ENCODE data around the gene C2CD2.

Gene C2CD2

GRCh38 chr21:41901099-41901498 lies 52.7 kb downstream of the C2CD2 start:
- peaks cover 30% of the 10 kb centered on the region for H3K79me2 ChIP-seq (ENCODE audit: insufficient read depth, low read length)
- no peak overlapping the region for H3K4me3 ChIP-seq (ENCODE audit: low read length, poor library complexity, severe bottlenecking)
- no peaks in the 10 kb centered on the region for H3K36me3 ChIP-seq (ENCODE audit: insufficient read depth, low read length)
- peaks cover 16% of the 10 kb centered on the region for H3F3A ChIP-seq (ENCODE audit: low read depth)
- TF ChIP-seq CTCF (conservative IDR thresholded peaks at IDR 0.05; ENCODE audit: low read length) (no peak), EZH2phosphoT487 (IDR thresholded peaks at IDR 0.05; ENCODE audit: borderline replicate concordance) (no peak)
- H3K9me2 ChIP-seq (replicated peaks; ENCODE audit: low read depth, low read length) = no peaks in the 10 kb centered on the region
- no peaks in the 10 kb centered on the region for H3K9me3 ChIP-seq (ENCODE audit: insufficient read depth, low read depth, low read length)
- H4K20me1 ChIP-seq (ENCODE audit: insufficient read depth, low read length, poor library complexity, severe bottlenecking) = no peaks in the 10 kb centered on the region
- H3K4me1 ChIP-seq (ENCODE audit: insufficient read depth, low read length, poor library complexity, severe bottlenecking) = peaks cover 81% of the 10 kb centered on the region
- peak overlapping the region; percentile 14 for H3K9ac ChIP-seq (ENCODE audit: low read depth, low read length, poor library complexity, severe bottlenecking)
- no peak overlapping the region for H2AFZ ChIP-seq (ENCODE audit: low read length)
- H3K4me2 ChIP-seq (ENCODE audit: low read depth, low read length, poor library complexity, severe bottlenecking) = no peak overlapping the region
- no peaks in the 10 kb centered on the region for H3K27me3 ChIP-seq (ENCODE audit: insufficient read depth, low read length, poor library complexity, severe bottlenecking)

- Histone ChIP-seq H3K4me3 (ENCODE audit: low read length, poor library complexity, severe bottlenecking) (no peak overlapping the region), H2AFZ (ENCODE audit: low read length) (no peak overlapping the region), H3K27me3 (ENCODE audit: insufficient read depth, low read length, poor library complexity, severe bottlenecking) (no peaks in the 10 kb centered on the region), H3K9me3 (ENCODE audit: insufficient read depth, low read depth, low read length) (no peaks in the 10 kb centered on the region), H3K9me2 (replicated peaks; ENCODE audit: low read depth, low read length) (no peaks in the 10 kb centered on the region), H3K4me1 (ENCODE audit: insufficient read depth, low read length, poor library complexity, severe bottlenecking) (peaks cover 87% of the 10 kb centered on the region), H3K9ac (ENCODE audit: low read depth, low read length, poor library complexity, severe bottlenecking) (peak overlapping the region; percentile 95), H3K4me2 (ENCODE audit: low read depth, low read length, poor library complexity, severe bottlenecking) (no peak overlapping the region), H3K36me3 (ENCODE audit: insufficient read depth, low read length) (no peaks in the 10 kb centered on the region), H3F3A (ENCODE audit: low read depth) (peaks cover 21% of the 10 kb centered on the region), H3K79me2 (ENCODE audit: insufficient read depth, low read length) (peaks cover 32% of the 10 kb centered on the region), H4K20me1 (ENCODE audit: insufficient read depth, low read length, poor library complexity, severe bottlenecking) (no peaks in the 10 kb centered on the region)
- TF ChIP-seq CTCF (conservative IDR thresholded peaks at IDR 0.05; ENCODE audit: low read length) (no peak), EZH2phosphoT487 (IDR thresholded peaks at IDR 0.05; ENCODE audit: borderline replicate concordance) (no peak)
Measured at GRCh38 chr21:41900401-41900800, 53.4 kb downstream of the C2CD2 start.

GRCh38 chr21:41899426-41900202 lies 54.2 kb downstream of the C2CD2 start:
- Histone ChIP-seq H3K4me3 (ENCODE audit: low read length, poor library complexity, severe bottlenecking) (peak overlapping the region; percentile 70), H3K9ac (ENCODE audit: low read depth, low read length, poor library complexity, severe bottlenecking) (peak overlapping the region; percentile 95), H3K4me1 (ENCODE audit: insufficient read depth, low read length, poor library complexity, severe bottlenecking) (peaks cover 92% of the 10 kb centered on the region), H3K4me2 (ENCODE audit: low read depth, low read length, poor library complexity, severe bottlenecking) (peak overlapping the region; percentile 86), H3F3A (ENCODE audit: low read depth) (peaks cover 25% of the 10 kb centered on the region), H3K79me2 (ENCODE audit: insufficient read depth, low read length) (peaks cover 40% of the 10 kb centered on the region), H3K36me3 (ENCODE audit: insufficient read depth, low read length) (no peaks in the 10 kb centered on the region), H2AFZ (ENCODE audit: low read length) (peak overlapping the region; percentile 28; the same call in 1 of the 2 replicates), H3K27me3 (ENCODE audit: insufficient read depth, low read length, poor library complexity, severe bottlenecking) (no peaks in the 10 kb centered on the region), H3K9me3 (ENCODE audit: insufficient read depth, low read depth, low read length) (no peaks in the 10 kb centered on the region), H4K20me1 (ENCODE audit: insufficient read depth, low read length, poor library complexity, severe bottlenecking) (no peaks in the 10 kb centered on the region), H3K9me2 (replicated peaks; ENCODE audit: low read depth, low read length) (no peaks in the 10 kb centered on the region)
- TF ChIP-seq CTCF (conservative IDR thresholded peaks at IDR 0.05; ENCODE audit: low read length) (peak; percentile 21; the same call in 1 of the 2 replicates), EZH2phosphoT487 (IDR thresholded peaks at IDR 0.05; ENCODE audit: borderline replicate concordance) (no peak)
